Measurements from ENCODE around the gene SMAD7.
A peak's percentile ranks its signal among the peaks of the same experiment; 100 is the strongest.

SMAD7 gene

DNA sequence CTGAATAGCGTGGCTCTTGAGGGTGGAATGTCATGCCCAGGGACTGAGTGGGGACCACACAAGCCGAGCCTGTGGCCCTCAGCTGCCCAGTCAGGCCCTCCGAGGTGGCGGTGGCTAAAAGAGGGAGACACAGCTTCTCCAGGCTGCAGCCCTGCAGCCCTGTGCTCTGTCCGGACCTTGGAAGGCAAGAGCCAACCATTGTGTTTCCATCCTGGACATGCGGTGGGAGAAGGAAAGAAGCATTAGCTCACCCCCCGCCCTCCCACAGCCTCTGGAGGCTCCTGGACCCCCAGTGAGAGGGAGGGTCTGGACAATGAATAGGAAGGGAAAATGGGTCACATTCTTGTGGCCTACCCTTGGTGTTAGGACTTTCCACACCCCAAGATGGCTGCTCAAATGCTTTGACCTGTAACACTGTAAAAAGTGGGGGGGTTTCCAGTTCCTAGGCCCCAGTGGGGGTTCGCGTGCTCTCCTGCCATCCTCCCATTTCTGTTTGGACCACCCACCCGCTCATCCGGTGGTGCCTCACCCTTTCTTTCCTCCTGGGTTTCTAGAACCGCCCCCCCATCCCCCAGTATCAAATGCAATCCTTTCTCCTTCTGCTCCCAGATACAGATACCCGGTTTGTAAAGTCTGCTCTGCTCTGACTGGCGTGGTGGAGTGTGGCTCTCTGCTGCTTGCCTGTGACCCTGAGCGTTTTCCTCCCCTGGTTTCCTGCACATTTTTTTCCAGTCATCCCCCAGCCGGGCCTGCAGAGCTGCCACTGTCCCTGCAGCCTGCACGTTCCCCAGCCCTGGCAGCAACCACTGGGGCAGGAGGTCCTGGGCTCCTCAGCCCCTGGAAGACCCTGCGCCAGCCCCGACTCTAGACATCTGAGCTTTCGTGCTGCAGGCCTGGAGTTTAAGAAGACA lies 36.3 kb upstream of the SMAD7 start:
- DNase-seq, result no peak

DNA sequence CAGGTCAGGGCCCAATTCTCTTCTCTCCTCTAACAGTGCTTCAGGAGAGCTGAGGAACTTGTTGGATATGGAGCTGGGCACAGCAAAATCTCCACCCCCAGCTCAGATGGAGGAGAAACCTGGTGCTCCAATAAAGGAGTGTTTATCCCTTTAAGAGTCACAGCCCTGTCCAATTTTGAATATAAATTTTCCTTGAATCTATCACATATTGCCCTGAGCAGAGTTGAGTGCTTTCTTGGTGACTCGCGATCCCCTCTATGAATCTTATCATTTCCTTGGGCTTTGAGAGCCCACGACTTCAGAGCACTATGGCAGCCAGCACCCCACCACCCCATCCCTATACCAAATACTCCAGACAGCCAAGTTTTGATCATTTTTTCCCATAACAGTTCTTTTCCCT lies 34.4 kb upstream of the SMAD7 start:
- no peak for DNase-seq

DNA sequence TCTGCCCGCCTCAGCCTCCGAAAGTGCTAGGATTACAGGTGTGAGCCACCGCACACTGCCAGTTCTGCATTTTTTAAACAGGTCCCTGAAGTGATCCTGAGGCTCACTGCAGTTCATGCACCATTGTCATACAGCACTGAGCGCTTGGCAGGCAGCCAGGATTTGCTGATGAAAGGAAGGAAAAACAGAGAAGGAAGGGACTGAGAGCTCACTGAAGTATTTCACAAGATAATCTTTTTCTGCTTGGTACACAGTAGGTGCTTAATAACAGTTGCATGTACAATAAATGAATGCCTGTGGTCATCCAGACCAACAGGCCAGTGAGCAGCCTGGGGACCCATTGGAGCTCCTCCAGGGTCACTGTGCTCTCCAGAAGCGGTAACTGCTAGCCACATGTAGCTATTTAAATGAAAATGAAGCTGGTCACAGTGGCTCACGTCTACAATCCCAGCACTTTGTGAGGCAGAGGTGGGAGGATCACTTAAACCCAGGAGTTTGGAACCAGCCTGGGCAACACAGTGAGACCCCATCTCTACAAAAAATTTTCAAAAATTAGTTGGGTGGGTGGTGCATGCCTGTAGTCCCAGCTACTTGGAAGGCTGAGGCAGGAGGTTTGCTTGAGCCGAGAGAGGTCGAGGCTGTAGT lies 33.1 kb upstream of the SMAD7 start:
- peak; percentile 69 for DNase-seq

DNA sequence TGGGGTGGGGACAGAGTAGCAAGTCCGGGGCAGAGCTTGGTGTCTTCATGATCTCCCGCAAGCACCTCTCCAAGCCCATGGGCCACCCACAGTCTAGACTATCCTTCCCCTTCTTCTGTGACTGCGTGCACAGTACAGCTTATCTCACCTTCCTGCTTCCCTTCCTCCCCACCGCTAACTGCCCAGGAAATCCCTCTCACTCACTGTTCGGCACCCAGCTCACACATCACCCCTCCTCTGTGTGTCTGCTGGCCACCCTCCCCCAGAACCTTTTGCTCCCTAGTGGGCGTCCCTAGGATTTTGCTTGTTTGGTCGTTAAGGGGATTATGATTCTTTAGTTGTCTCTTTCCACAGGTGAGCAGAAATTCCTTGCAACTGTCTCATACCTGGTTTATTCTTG lies 31.5 kb upstream of the SMAD7 start:
- DNase-seq, result peak; percentile 72

DNA sequence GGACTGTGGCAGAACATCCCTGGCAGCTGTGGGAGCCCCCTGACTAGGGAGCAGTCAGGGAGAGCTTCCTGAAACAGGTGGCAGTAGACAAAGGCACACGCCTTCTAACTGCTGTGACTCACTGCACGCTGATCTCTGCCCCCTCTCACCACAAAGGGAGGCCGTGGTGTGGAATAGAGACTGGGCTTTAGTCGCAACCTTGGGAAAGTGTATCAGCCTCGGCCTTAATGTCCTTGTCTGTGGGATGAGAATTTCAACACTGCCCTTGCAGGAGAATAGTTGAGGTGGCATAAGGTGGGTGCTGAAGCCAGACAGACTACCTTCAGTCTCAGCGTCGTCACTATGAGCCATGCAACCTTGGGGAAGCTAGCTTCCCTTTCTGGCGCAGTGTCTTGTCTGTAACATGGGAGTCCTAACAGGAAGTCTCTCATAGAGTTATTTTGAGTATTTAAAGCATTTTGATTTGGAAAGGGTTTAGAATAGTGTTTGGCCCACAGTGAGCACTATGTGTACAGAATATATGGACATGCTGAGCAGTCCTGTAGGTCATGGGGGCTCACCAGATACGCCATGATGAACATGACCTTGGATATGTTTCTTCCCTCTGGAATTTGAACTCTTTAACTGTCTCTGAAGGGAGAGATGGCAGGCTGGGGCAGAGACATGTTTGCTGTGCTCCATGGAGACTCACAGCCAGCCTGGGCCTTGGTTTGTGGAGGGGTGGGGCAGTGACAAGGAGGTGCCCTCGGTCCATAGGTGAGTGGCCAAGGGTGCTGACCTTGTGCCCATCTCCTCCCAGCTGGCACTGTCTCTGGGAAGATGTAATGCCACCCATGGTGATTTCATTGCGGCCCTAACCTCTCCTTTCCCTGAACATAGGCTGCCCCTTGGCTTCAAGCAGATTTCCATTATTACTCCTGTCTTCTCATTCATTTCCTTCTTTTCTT lies 29.5 kb upstream of the SMAD7 start:
- peak; percentile 36 for DNase-seq

DNA sequence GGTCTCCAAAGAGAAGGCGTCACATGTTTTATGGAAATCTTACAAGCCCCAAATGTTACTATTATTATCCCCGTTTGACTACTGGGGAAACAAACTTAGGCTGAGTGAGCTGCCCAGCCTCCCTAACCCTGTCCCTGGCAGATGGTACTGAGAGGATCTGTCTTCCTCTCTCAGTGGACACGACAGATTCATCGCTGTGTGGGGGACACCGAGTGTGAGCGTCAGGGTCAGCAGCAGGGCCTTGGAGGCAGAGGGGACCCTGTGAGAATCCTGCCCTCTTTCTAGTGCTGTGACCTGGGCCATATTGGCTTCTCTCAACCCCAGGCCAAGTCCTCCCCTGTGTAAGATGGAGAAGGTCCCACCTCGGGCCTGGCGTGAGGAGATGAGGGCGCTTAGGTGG lies 27.1 kb upstream of the SMAD7 start:
- no peak for DNase-seq

DNA sequence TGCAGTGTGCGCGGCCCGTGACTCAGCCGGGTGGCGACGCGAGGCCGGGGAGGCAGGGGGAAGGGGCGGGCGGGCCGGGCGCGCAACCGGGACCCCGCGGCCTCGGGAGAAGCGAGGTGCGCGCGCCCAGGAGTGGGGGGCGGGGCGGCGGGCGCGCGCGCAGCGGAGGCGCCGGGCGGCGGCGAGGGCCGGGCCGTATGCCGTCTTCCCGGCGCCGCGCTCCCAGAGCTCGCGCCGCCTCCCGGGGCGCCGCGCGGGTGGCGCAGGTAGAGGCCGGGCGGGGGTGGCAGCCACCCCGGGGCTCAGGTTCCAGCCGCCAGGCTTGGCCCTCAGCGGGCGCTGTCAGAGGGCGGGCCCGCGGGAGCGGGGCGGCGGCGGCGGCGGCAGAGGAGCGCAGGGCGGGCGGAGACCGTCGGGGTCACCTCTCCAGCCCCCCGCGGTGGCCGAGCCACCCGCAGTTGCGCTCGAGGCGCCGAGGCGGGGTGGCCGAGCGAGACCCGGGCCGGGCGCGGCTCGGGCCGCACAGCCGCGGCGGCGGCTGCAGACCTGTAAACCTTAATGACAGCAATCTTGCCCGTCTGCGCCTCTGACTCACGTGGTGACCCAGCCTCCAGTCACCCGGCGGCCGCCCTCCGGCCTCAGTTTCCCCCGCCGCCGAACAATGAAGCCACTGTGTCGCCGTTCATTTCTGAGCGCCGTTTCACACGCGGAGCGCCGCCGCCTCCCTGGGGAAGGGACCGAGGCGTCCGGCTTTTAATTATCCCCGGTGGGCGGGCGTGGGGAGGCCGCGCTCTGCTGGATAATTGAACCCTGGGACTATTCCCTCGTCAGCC lies 25.3 kb upstream of the SMAD7 start:
- peak; percentile 55 for DNase-seq

DNA sequence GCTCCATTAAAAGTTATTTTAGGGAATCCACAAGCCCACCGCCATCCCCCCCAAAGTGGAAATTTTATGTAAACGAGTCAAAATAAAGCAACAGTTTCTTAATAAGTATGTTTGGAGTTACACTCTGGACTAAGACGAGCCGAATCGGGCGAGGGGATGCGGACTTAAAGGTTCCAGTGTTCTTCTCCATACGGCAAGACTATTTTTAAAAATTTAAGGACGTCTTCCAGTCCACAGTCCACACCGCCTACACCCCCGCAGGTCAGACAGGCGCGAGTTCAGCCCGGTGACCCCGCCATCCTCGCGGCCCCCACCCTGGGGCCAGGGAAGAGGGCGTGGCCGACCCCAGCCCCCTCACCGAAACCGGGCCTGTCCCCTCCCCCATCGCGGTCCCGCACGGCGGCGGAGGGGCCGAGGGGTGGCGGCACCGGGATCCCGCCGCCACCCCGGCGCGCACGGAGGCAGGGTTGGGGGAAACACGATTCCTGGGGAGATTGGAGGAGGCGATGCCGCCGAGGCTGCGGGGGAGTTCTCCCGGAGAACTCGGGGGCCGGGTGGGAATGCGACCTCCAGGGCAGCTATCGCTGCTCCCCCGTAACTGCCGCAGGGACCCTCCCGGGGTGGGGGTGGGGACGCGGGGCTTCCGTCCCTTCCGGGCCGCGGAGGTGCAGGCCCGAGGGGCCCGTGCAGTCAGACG lies 24.5 kb upstream of the SMAD7 start:
- DNase-seq, result peak; percentile 14

DNA sequence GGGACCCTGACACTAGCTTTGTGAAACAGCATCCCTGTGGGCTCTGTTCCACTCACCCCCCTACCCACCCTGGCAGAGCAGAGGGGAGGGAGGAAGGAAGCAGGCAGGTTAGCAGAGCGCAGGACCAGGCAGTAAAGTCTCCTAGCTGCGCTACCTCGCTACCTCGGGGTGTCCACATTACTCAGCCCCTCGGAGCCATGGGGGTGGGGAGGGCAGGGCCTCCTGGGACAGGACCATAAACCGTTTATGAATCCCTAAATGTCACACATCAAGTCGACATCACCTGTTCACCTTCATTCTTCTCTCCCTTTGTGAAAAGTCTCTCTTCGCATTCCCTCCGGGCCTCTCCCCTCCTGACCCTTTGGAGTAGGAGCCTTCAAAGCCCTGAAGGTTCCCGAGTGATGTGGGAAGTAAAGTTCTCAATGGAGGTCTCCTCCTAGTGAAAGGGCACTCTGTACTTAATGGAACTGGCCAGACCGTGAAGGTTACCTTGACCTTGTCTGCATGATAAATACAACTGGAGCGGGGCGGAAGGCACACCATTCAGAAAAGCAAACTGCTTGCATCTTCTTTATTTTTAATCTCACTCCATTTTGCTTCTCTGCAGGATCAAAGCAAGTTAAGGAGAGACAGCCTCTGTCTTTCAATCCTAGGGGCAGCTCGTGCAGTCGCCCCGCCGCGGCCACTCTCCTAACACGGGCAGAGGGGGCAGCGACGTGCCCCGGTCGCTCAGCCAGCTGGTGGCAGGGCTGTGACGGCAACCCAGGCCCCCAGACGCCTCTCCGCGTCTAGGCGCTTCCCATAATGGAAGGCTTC lies 23.7 kb upstream of the SMAD7 start:
- peak; percentile 35 for DNase-seq

DNA sequence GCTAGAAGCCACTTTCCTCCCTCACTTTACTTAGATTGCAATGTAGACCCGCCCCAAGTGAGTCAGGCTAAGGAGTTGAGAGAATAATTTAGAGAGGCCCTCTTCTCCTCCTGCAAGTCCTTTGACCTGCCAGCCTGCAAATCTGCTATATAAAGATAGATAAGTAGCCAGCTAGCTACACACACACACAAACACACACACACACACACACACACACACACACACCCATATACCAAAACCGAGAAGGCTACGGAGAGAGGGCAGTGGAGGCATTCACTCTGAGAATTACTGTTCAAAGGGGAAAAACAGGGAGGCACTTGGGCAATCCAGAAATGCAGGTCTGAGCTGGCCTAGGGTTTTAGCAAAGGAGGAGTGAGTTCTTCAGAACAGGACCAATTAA lies 23.0 kb upstream of the SMAD7 start:
- DNase-seq, result peak; percentile 30

DNA sequence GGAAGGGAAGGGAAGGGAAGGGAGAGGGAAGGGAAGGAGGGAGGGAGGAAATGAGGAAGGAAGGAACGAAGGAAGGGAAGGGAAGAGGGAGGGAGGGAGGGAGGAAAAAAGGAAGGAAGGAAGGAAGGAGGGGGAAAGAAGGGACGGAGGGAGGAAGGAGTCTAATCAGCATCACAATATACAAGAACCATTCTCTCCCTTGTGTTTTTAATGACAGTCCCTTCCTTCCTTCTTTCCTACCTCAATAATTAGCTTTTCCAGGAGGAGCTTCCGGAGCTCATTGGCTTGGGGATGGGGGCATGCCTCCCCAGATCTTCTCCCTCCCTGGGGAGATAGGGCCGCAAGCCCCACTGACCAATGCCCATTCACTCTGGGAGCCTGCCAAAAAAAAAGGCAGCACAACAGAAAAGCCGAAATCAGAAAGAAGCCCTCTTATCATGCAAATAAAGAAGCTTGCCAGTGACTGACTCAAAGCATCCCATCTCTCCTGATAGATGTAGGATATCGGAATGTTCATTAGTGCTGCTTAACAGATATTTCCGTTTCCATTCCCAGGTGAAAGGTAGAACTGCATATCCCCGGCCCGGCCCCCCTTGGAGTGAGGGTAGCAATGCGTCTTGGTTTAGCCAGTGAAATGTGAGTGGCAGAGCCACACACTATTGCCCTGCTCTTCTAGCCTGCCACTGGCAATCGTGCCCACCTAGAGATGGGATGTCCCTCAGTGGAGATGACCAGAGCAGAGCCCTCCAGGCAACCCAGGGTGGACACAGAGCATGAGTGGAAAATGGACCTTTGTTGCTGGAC lies 17.8 kb upstream of the SMAD7 start:
- DNase-seq, result no peak

DNA sequence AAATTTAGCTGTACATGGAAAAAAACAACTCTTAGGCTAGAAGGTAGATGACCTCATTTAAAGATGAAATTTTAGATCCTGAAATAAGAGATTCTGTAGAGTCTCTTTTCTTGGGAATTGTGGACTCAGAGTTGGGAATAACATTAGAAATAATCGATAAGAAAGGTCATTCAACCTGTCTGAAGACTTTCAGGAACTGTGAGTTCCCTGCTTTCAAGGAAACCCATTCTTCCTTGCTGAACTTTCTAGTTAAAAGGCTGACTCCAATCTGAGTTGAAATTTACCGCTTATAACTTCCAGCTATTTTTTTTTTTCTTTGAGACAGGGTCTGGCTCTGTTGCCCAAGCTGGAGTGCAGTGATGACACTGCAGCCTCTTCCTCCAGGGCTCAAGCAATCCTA lies 16.8 kb upstream of the SMAD7 start:
- no peak for DNase-seq

DNA sequence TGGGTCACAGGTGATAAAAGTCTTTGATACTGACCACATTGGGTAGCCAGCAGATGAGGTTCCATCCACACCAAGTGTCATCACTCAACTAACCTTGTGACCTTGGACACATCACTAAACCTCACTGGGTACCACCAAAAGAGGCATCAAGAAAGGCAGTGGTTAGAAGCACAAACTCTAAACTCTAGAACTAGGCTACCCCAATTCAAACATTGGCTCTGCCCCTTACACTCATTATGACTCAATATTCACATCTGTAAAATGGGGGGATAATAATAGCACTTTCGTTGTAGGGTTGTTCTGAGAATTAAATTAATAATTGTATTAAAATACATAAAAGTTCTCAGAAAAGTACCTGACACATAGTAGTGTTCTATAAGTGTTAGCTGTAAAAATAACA lies 15.8 kb upstream of the SMAD7 start:
- DNase-seq, result no peak

DNA sequence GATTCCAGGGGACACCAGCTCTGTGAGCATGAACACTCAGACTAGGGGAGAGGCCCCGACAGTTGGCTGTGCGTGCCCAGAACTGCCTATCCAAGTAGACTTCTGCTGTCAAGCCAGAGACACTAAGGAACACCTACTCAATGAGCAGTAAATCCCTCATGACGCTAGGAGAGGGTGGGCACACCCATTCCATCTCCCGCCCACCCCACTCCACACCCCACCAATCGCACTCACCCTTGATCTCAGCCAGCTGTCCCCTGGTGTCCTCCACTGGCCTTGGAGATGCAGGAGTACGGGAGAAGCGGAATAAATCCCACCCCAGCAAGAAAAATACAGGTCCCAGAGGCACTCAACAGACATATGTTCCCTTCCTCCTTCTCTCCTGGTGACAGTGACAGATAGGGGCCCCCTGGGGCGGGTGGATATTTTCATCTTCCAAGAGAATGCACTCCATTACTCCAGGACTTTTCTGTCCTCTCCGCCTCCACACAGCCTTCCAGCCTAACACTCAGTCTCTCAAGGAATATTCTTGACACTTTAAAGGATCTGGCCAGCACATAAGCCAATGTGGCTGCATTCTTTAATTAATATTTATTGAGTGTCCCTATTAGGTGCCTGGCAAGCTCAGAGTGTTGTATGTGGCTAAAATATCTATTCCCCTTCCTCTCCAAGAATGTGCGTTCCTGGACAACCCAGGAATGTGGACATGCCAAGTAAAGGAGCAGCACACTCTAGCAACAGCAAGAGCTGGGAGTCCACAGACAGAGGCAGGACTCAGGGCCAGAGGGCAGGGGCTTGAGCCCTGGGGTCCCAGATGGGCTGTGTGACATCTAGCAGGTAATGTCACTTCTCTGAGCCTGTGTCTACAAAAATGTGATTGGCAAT lies 13.1 kb upstream of the SMAD7 start:
- DNase-seq, result no peak

DNA sequence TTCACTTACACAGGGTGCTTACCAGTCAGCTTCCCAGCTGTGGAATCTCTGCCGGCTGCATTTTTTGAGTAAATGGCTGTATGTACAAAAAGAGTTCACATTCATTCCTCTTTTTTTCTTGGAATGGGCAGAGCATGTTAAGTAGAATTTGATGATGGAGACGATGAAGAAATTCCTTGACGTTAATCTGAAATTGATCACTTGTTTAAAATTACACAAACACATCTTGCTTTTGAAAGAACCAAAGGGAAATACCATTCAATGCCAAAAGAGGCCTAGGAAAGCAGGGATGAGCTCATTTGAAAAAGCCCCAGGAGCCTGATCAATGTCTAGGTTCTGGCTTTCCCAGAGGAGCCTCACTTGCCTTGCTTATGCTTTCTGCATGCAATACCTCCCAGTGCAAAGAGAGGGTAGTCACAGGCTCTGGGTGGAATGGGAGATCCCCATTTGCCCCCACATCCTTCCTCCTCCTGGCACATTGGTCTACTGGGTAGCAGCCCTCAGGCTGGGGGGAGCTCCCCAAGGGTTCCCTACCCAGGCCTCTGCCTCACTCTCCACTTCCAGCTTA lies 12.3 kb upstream of the SMAD7 start:
- no peak for DNase-seq

DNA sequence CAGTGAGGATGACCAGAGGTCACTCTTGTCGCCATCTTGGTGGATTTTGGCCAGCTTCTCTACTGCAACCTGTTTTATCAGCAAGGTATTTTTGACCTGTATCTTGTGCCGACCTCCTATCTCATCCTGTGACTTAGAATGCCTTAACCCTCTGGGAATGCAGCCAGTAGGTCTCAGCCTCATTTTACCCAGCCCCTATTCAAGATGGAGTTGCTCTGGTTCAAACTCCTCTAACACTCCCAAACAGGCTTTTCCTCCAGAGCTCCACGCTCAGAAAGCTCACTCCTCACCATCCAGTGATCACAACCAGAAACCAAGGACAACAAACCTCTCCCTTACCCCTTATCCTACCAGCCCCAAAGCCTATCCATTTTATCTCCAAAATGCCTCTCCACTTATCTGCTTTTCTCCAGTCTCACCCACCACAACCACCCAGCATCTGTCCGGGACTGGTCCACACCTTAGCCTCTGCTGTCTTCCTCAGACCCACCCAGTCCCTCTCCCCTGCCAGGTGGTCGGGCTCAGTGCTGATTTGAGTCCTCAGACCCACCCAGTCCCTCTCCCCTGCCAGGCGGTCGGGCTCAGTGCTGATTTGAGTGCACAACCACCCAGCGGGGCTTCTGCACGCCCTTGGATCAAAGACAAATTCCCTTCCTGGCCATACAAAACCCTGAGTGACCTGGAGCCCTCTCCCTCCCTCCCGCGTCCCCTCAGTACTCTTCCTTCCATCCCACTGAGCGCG lies 11.7 kb upstream of the SMAD7 start:
- peak; percentile 47 for DNase-seq

DNA sequence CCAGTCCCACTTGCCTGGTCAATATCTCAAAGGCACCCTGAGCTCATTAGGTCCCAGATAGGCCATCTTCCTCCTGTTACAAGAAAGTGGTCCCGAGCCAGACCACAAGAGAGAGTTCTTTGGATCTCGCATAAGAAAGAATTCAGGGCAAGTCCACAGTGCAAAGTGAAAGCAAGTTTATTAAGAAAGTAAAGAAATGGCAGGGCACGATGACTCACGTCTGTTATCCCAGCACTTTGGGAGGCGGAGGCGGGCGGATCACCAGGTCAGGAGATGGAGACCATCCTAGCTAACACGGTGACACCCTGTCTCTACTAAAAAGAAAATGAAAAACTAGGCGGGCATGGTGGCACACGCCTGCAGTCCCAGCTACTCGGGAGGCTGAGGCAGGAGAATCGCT lies 10.8 kb upstream of the SMAD7 start:
- DNase-seq, result no peak
